Measurements from ENCODE around the gene FAM193B.
"Not testable (repeated sequence)": the region's sequence is repeated elsewhere in the genome, so short reads cannot be mapped to it uniquely, and the experiment has no call there.

Gene FAM193B

GRCh38 chr5:177578316-177578715 is 24.0 kb upstream of the FAM193B start:
- in situ Hi-C loops (cut with MboI; ENCODE audit: low sequenced_read_pairs), result no loop called here

GRCh38 chr5:177576169-177576568 is 21.8 kb upstream of the FAM193B start:
- in situ Hi-C loops (cut with MboI; ENCODE audit: low sequenced_read_pairs), result no loop called here

GRCh38 chr5:177575488-177575887 is 21.1 kb upstream of the FAM193B start:
- in situ Hi-C loops (cut with MboI; ENCODE audit: low sequenced_read_pairs), result no loop called here

- in situ Hi-C loops (cut with MboI; ENCODE audit: low sequenced_read_pairs), result no loop called here
These were observed 15.5 kb upstream of the FAM193B start for GRCh38 chr5:177569894-177570293.

- in situ Hi-C loops (cut with MboI; ENCODE audit: low sequenced_read_pairs), result no loop called here
These were observed 14.0 kb upstream of the FAM193B start for GRCh38 chr5:177568326-177568725.

GRCh38 chr5:177565046-177565445 is 10.7 kb upstream of the FAM193B start:
- in situ Hi-C loops (cut with MboI; ENCODE audit: low sequenced_read_pairs), result no loop called here

GRCh38 chr5:177559446-177559941 is 5.1 kb upstream of the FAM193B start:
- in situ Hi-C loops (cut with MboI; ENCODE audit: low sequenced_read_pairs), result not testable (repeated sequence)

GRCh38 chr5:177557796-177558195 is 3.4 kb upstream of the FAM193B start:
- in situ Hi-C loops (cut with MboI; ENCODE audit: low sequenced_read_pairs), result no loop called here

GRCh38 chr5:177557041-177557647 is 2.8 kb upstream of the FAM193B start:
- in situ Hi-C loops (cut with MboI; ENCODE audit: low sequenced_read_pairs), result no loop called here

- in situ Hi-C loops (cut with MboI; ENCODE audit: low sequenced_read_pairs), result no loop called here
These were observed 1.3 kb upstream of the FAM193B start for GRCh38 chr5:177555665-177556064.

- in situ Hi-C loops (cut with MboI; ENCODE audit: low sequenced_read_pairs), result no loop called here
These were observed 865 bp upstream of the FAM193B start for GRCh38 chr5:177555228-177555627.

- in situ Hi-C loops (cut with MboI; ENCODE audit: low sequenced_read_pairs), result no loop called here
These were observed 513 bp downstream of the FAM193B start for GRCh38 chr5:177553671-177554429.

GRCh38 chr5:177552839-177553455 is 1.4 kb downstream of the FAM193B start:
- in situ Hi-C loops (cut with MboI; ENCODE audit: low sequenced_read_pairs), result no loop called here

GRCh38 chr5:177550122-177550521 is 4.2 kb downstream of the FAM193B start:
- in situ Hi-C loops (cut with MboI; ENCODE audit: low sequenced_read_pairs), result no loop called here

- in situ Hi-C loops (cut with MboI; ENCODE audit: low sequenced_read_pairs), result no loop called here
These were observed 5.9 kb downstream of the FAM193B start for GRCh38 chr5:177548495-177548894.

GRCh38 chr5:177547736-177548135 is 6.6 kb downstream of the FAM193B start:
- in situ Hi-C loops (cut with MboI; ENCODE audit: low sequenced_read_pairs), result no loop called here

- in situ Hi-C loops (cut with MboI; ENCODE audit: low sequenced_read_pairs), result no loop called here
These were observed 8.1 kb downstream of the FAM193B start for GRCh38 chr5:177546258-177546741.

GRCh38 chr5:177545487-177546257 is 8.7 kb downstream of the FAM193B start:
- in situ Hi-C loops (cut with MboI; ENCODE audit: low sequenced_read_pairs), result no loop called here

GRCh38 chr5:177542816-177543465 is 11.4 kb downstream of the FAM193B start:
- in situ Hi-C loops (cut with MboI; ENCODE audit: low sequenced_read_pairs), result no loop called here

- in situ Hi-C loops (cut with MboI; ENCODE audit: low sequenced_read_pairs), result no loop called here
These were observed 13.9 kb downstream of the FAM193B start for GRCh38 chr5:177540438-177540837.

- in situ Hi-C loops (cut with MboI; ENCODE audit: low sequenced_read_pairs), result no loop called here
These were observed 15.0 kb downstream of the FAM193B start for GRCh38 chr5:177539411-177539810.

Data from HL-60/S4 treated with retinoic acid at 250 ng/mL for 4 days and 3 days (cell line).